HCT116 (cell line): ENCODE data around the gene TXLNG. TPM values are rescaled to one million over a fixed set of nuclear protein-coding genes. Genes with fewer than 3 reads are reported as not detected.

Experiments
- ATAC-seq: fragments of 200-7000 bp; cut with Tn5 transposase; 2 replicates; pipeline ENCODE4 v1.9.1; 2020; ENCODE audit warnings: mild to moderate bottlenecking, moderate library complexity
- BruUV-seq: library from RNA; stranded (reverse); fragments of 400-500 nt; replicated peaks from 2 replicates; lab custom pipeline; 2021; lab: Mats Ljungman, UMichigan
- CTCF ChIA-PET: fragments of 300-600 bp; sonication (Branson Sonifier 250); formaldehyde crosslinking; loops from one replicate; lab custom pipeline; 2021; ENCODE audit warnings: antibody characterized with exemption; lab: Charles Lee
- POLR2A ChIA-PET: fragments of 300-600, 350-600 bp; sonication (Branson Sonifier 250); formaldehyde crosslinking; loops from one replicate; lab custom pipeline; 2021; ENCODE audit warnings: antibody characterized with exemption; lab: Charles Lee
- RAD21 ChIA-PET, 2 experiments: fragments of 300-600 bp; sonication (Branson Sonifier 250); formaldehyde crosslinking; loops; one replicate each; lab custom pipeline; 2023; ENCODE audit warnings: low total read pairs in 2 of 2; ENCODE audit not compliant: uncharacterized antibody in 2 of 2, unreplicated experiment in 2 of 2, low non-redundant PET in 1 of 2; lab: Charles Lee
- DNase-seq: peaks from one replicate; pipeline ENCODE4 v3.0.0-alpha.2; 2010; ENCODE audit warnings: low read depth, low spot score
- H2AFZ ChIP-seq: fragments of 200-600 bp; shearing (Covaris generic), sonication (generic); 2 replicates; pipeline ENCODE4 v1.6.1; 2017; ENCODE audit warnings: low read depth, mixed run types, mixed read lengths, antibody characterized with exemption, low read length; ENCODE audit not compliant: poor library complexity, severe bottlenecking
- H3K27ac ChIP-seq: 2 replicates; pipeline ENCODE4 v1.5.1; 2012; ENCODE audit warnings: low read depth, low read length
- H3K27me3 ChIP-seq: fragments of 200-600 bp; sonication (generic); 2 replicates; pipeline ENCODE4 v1.6.1; 2016; ENCODE audit warnings: mixed run types, low read length, mixed read lengths; ENCODE audit not compliant: insufficient read depth
- H3K36me3 ChIP-seq, 2 experiments: fragments of 200-500 bp in 1 of 2; fragments of 200-600 bp in 1 of 2; sonication (Bioruptor generic) in 1 of 2; sonication (generic) in 1 of 2; 2 replicates each; pipeline versions ENCODE4 v1.5.1 to v1.6.1; 2014 to 2016; ENCODE audit warnings: low read length in 2 of 2, inconsistent platforms in 1 of 2, mixed read lengths in 1 of 2, mixed run types in 1 of 2; ENCODE audit not compliant: insufficient read depth in 2 of 2, control insufficient read depth in 1 of 2
- H3K4me1 ChIP-seq, 2 experiments: fragments of 200-600 bp in 1 of 2; sonication (generic) in 1 of 2; 2 replicates each; pipeline versions ENCODE4 v1.5.1 to v1.6.1; 2012 to 2017; ENCODE audit warnings: low read length in 2 of 2, inconsistent platforms in 1 of 2, mild to moderate bottlenecking in 1 of 2, mixed read lengths in 1 of 2, mixed run types in 1 of 2, moderate library complexity in 1 of 2; ENCODE audit not compliant: insufficient read depth in 2 of 2, control insufficient read depth in 1 of 2
- H3K4me2 ChIP-seq: fragments of 200-600 bp; sonication (generic); 2 replicates; pipeline ENCODE4 v1.6.1; 2017; ENCODE audit warnings: mixed run types, low read length, mixed read lengths
- H3K4me3 ChIP-seq, 2 experiments: fragments of 200-600 bp in 1 of 2; sonication (generic) in 1 of 2; replicated peaks in 1 of 2; 2 replicates each; pipeline ENCODE4 v1.5.1; 2011 to 2016; ENCODE audit warnings: low read length in 2 of 2, control low read depth in 1 of 2, low read depth in 1 of 2, mild to moderate bottlenecking in 1 of 2, mixed read lengths in 1 of 2, mixed run types in 1 of 2
- H3K79me2 ChIP-seq: fragments of 200-600 bp; sonication (generic); 2 replicates; pipeline ENCODE4 v1.6.1; 2017; ENCODE audit warnings: mild to moderate bottlenecking, mixed run types, low read length, moderate library complexity, mixed read lengths; ENCODE audit not compliant: insufficient read depth
- H3K9ac ChIP-seq: fragments of 200-600 bp; sonication (generic); 2 replicates; pipeline ENCODE4 v1.6.1; 2016; ENCODE audit warnings: low read length, mixed read lengths
- H3K9me2 ChIP-seq: fragments of 200-600 bp; sonication (generic), shearing (Covaris generic); 2 replicates; pipeline ENCODE4 v1.6.1; 2017; ENCODE audit warnings: mixed run types, mild to moderate bottlenecking, moderate library complexity; ENCODE audit not compliant: insufficient read depth
- H3K9me3 ChIP-seq, 2 experiments: fragments of 200-500 bp in 1 of 2; fragments of 200-600 bp in 1 of 2; sonication (Bioruptor generic) in 1 of 2; sonication (generic) in 1 of 2; 2 replicates each; pipeline ENCODE4 v1.6.1; 2014 to 2017; ENCODE audit warnings: low read length in 2 of 2, mixed read lengths in 2 of 2, inconsistent platforms in 1 of 2, low read depth in 1 of 2, mild to moderate bottlenecking in 1 of 2, mixed run types in 1 of 2, moderate library complexity in 1 of 2; ENCODE audit not compliant: control insufficient read depth in 1 of 2, insufficient read depth in 1 of 2
- H4K20me1 ChIP-seq: fragments of 200-600 bp; sonication (generic), shearing (Covaris generic); 2 replicates; pipeline ENCODE4 v1.6.1; 2017; ENCODE audit warnings: mixed run types, mild to moderate bottlenecking, moderate library complexity; ENCODE audit not compliant: insufficient read depth
- EZH2 ChIP-seq: fragments of 200-600 bp; sonication (generic); IDR thresholded peaks from 2 replicates; pipeline ENCODE4 v1.6.1; 2017; ENCODE audit warnings: antibody characterized with exemption, mixed run types
- POLR2A ChIP-seq: IDR thresholded peaks from 2 replicates; pipeline ENCODE4 v1.7.0; 2011; ENCODE audit warnings: borderline replicate concordance; ENCODE audit not compliant: insufficient read depth, insufficient read length; ENCODE audit errors: extremely low read depth
- SIN3A ChIP-seq: IDR thresholded peaks from 2 replicates; pipeline ENCODE4 v1.6.1; 2012; ENCODE audit warnings: low read depth
- YY1 ChIP-seq: IDR thresholded peaks from 2 replicates; pipeline ENCODE4 v1.6.1; 2011; ENCODE audit warnings: low read length, low read depth, moderate library complexity, mild to moderate bottlenecking; ENCODE audit not compliant: insufficient replicate concordance; ENCODE audit errors: extremely low read depth
- ZFX ChIP-seq: fragments of 450-650 bp; IDR thresholded peaks from 2 replicates; pipeline ENCODE4 v1.6.1; 2017
- intact Hi-C: fragments of 100-400 bp; cut with micrococcal nuclease; formaldehyde crosslinking; loops from 2 replicates; pipeline ENCODE4 v1.10.0; 2022
- total RNA-seq: library from RNA; stranded (reverse); gene quantifications from one replicate; pipeline ENCODE4 v1.2.1, GENCODE V29; 2021; ENCODE audit not compliant: unreplicated experiment
- TF ChIP-seq, protein P1 (sequence below): IDR thresholded peaks from 2 replicates; pipeline ENCODE4 v1.6.1; 2012
- TF ChIP-seq, protein P2 (sequence below): IDR thresholded peaks from 2 replicates; pipeline ENCODE4 v1.6.1; 2011; ENCODE audit warnings: mild to moderate bottlenecking, low read length, moderate library complexity; ENCODE audit not compliant: insufficient replicate concordance; ENCODE audit errors: extremely low read depth

TXLNG gene
- total RNA-seq, 1 experiment from 2014 or later, result 22.9 TPM

DNA sequence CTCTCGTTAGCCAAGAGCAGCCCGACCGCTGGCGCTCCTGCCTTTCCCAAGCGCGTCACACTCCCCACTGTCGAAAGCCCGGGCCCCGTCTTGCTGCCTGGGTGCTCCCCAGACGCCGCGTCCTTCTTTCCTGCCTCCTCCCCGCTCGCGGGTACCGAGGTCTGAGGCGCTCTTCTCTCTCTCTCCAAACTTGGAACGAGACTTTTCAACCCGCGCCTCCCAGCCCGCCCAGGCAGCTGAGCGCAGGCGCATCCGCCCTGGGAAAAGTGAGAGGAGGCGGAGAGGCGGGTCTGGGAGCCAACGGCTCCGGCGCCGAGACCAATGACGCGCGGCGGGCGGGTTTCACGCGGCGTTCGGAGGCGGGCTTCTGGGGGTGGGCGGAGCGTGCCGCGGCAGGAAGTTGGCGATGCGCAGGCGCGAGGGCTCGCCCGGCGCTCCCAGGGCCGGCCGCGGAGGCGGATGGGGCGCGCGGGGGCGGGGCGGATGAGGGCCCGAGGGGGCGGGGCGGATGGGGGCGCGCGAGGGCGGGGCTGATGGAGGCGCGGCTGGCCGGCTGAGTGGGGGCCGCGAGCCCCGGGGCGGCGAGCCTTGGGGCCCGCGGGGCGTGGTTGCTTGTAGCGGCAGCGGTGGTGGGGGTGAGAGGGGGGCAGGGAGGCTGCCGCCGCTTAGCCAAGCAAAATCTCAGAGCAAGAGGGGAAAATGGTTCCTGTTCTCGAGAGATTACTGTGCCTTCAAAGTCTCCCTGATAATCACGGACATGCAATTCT, 84.0 kb downstream of the TXLNG start, which contains the start of gene RBBP7 (continued):
- TF ChIP-seq, protein P1, sequence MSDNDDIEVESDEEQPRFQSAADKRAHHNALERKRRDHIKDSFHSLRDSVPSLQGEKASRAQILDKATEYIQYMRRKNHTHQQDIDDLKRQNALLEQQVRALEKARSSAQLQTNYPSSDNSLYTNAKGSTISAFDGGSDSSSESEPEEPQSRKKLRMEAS, result peak; percentile 29; the same call in 1 of the 2 replicates
- peak; percentile 33 for TF ChIP-seq POLR2A
- no peak for TF ChIP-seq YY1

DNA sequence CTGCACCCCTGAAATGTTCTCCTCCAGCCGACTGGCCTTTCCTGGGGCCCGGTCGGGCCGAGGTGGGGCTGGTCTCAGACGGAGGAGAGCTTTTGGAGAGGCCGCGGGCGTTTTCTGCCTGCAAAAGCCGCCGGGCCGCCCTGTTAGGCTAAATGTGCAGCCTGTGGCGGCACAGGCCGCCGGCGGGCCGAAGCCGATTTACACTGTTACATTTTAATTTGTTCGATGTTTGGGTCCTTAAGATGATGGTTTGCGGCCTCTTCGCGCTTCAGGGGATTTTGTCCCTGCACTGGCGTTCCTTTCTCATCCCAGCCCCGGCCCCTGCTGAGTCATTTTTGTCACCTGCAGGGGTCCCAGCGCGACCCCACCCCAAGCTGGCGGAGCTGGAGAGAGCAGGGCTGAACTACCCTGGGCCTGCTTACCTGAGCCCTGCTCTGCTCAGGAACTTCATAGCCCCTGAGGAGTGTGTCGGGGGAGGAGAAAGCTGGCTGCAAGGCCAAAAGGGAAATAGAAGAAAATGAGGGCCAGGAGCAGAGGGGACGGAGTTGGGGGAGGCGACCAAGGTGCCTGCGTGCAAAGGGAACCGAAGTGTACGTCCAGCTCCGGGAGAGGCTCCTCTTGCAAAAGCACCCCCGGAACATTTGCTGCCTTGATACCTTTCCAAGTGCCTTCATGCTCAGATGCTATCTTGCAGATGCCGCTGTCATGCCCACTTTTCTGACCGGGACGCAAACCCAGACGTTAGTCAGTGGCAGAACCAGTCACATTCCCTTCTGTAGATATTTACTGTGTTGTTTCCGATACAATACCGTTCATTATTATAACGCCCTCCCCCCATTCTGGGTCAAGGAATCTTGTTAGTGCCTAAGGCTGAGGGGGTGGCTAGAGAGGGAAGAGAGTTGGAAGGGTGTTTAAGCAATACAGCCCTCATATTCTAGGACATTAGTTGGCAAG, 84.9 kb downstream of the TXLNG start:
- Histone ChIP-seq H3K27ac (peak overlapping the region; percentile 48), H3K4me2 (peak overlapping the region; percentile 80), H3K36me3 (peaks cover 0 to 20% of the 10 kb centered on the region in 2 experiments; a peak in 2 of 4 replicates), H3K9ac (peak overlapping the region; percentile 72), H3K27me3 (no peaks in the 10 kb centered on the region), H3K9me3 (no peaks in the 10 kb centered on the region), H3K79me2 (peaks cover 33% of the 10 kb centered on the region), H2AFZ (no peak overlapping the region), H3K4me1 (peaks cover 2 to 15% of the 10 kb centered on the region in 2 experiments; a peak in 3 of 4 replicates), H4K20me1 (no peaks in the 10 kb centered on the region), H3K9me2 (no peaks in the 10 kb centered on the region), H3K4me3 (peak overlapping the region; percentile 50 to 59)
- peak; percentile 8 for ATAC-seq
- CTCF ChIA-PET, result no interaction called here
- TF ChIP-seq, protein P2, sequence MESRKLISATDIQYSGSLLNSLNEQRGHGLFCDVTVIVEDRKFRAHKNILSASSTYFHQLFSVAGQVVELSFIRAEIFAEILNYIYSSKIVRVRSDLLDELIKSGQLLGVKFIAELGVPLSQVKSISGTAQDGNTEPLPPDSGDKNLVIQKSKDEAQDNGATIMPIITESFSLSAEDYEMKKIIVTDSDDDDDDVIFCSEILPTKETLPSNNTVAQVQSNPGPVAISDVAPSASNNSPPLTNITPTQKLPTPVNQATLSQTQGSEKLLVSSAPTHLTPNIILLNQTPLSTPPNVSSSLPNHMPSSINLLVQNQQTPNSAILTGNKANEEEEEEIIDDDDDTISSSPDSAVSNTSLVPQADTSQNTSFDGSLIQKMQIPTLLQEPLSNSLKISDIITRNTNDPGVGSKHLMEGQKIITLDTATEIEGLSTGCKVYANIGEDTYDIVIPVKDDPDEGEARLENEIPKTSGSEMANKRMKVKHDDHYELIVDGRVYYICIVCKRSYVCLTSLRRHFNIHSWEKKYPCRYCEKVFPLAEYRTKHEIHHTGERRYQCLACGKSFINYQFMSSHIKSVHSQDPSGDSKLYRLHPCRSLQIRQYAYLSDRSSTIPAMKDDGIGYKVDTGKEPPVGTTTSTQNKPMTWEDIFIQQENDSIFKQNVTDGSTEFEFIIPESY, result no peak
- TF ChIP-seq SIN3A (0 out of 2 replicates have a peak, but pooled peaks have one; percentile 10), ZFX (peak; percentile 47), EZH2 (no peak)
- BruUV-seq, result no TSS peak
- POLR2A ChIA-PET, result no interaction called here
- RAD21 ChIA-PET, result no interaction called here
- no peak for DNase-seq
- intact Hi-C loops, result no loop called here
